Erythroblast (primary cell): ENCODE measurements around the gene TMEM250.

Experiments
- GATA1 ChIP-seq: IDR thresholded peaks from 2 replicates; pipeline ENCODE4 v1.6.1; 2011; ENCODE audit warnings: low read depth, mild to moderate bottlenecking, control low read depth, low read length, moderate library complexity
- POLR2A ChIP-seq: IDR thresholded peaks from 2 replicates; pipeline ENCODE4 v1.6.1; 2011; ENCODE audit warnings: mild to moderate bottlenecking, low read length

GRCh38 chr9:136096505-136097001 lies 22.1 kb downstream of the TMEM250 start:
- TF ChIP-seq POLR2A, result no peak
- TF ChIP-seq GATA1, result no peak
